Left colon (tissue), 2 donors: Measurements from ENCODE around the gene DPYD. TPM values are rescaled to one million over a fixed set of nuclear protein-coding genes. Genes with fewer than 3 reads are reported as not detected.

Source experiments
- ATAC-seq: fragments of 200-7000 bp; cut with Tn5 transposase; one replicate; pipeline ENCODE4 v1.9.1; 2020; ENCODE audit warnings: mild to moderate bottlenecking, moderate library complexity
- DNase-seq, 2 donors: peaks; one replicate each; pipeline ENCODE4 v3.0.0-alpha.2; 2020
- intact Hi-C, 2 donors: fragments of 100-400 bp; cut with DNase I in 1 of 2; cut with micrococcal nuclease in 1 of 2; formaldehyde crosslinking; loops; one replicate each; pipeline versions ENCODE4 v1.11.2 to v1.14.0; 2022; cut with DNase I, micrococcal nuclease
- total RNA-seq, 2 donors: library from RNA; stranded (reverse); fragmentation: NEBNext Ultra II Directional; extraction: Animal tissue kit (Norgen Biotek cat#: 25700); gene quantifications; one replicate each; pipeline ENCODE4 v1.2.1, GENCODE V29; 2021
- donor health status: DM: no; HTN: no; CAD: no.
- donor health status: DM: yes; HTN: yes; CAD: no.

DPYD gene
- total RNA-seq, 2 donors from 2014 or later = 10.6 to 12.9 TPM

DNA sequence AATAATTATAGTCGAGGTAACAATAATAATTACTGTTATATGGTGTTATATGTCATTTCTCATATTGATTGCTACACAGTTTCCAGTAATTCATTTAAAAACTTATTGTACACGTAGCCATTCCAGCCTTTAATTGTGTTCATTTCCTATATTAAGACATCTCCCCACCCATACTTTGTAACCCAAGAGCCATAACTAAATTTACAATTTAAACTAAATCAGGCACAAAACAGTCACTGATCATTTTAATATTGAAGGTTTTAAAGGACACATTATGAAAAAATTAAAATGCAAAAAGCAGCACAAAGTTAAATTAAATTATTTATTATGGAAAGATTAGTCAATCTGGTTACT lies 487.0 kb downstream of the DPYD start:
- intact Hi-C loops = no loop called here
- ATAC-seq (no peak), DNase-seq (no peak)

DNA sequence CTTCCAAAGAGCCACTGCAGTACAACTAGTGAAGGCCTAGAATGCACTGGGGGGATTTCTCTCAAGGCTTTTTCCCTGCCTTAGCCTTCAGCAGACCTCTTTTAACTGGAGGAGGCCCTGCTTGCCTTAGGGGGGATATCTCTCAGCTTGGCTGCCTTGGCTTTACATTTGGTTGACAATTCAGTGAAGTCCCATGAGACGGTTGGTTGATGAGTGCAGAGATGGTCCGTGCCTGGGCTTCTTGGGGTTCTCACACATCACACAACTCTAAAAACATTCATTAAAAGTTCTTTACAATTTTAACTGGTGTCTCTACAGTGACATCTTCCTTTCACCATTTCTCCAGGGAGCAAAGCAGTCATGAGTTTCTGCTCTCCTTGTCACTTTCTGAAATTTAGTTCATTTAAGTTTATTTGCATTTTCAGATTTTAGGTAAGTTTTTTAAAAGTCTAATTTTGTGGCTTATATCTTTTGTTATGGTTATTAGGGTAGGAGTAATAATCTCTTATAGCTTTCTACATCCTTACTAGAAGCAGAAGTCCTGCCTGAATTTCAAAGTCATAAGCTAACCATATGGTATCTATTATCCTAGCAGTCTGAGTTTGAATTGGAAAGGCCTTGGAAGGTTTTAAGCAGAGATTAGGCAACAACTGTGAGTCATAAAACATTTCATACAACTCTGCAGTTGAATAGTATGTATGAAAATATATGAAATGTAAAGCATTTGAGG lies 487.6 kb downstream of the DPYD start:
- DNase-seq (no peak), ATAC-seq (no peak)
- intact Hi-C loops = no loop called here

DNA sequence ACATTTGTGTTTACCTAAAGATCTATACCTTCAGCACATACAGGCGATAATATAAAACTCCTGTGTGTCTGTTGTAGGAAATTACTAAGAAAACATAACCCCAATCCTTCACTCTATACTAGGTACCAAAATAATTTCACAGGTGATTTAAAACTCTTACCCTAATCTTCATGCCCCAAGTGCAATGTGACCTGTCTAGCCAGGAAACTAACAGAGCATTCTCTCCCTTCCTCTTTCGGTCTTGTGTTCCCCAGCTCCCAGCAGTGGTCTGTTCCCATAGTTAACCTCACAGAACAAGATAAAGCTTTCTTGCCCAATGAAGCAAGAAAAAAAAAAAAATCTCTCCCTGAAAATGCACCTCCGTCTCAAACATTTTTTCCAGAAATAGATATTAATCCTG lies 493.5 kb downstream of the DPYD start:
- DNase-seq = no peak
- ATAC-seq = no peak
- intact Hi-C loops = no loop called here

DNA sequence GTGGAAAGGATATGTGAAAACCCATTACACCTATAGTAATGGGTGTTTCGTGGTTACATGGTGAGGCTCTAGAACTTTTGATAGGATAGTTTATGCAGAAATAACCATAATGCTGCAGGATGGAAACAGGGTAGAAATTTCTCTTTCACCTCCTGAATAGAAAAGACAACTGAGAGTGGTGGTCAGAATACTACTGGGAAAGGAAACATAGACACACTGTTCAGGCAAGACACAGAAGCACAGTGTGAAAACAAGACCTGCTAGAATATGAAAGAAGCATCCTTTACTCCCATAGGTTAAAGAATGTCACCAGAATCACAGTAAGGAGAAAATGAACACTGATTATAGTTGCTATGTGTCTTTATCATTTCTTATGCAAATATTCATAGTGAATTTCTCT lies 496.6 kb downstream of the DPYD start:
- intact Hi-C loops = no loop called here
- ATAC-seq = no peak
- no peak for DNase-seq

DNA sequence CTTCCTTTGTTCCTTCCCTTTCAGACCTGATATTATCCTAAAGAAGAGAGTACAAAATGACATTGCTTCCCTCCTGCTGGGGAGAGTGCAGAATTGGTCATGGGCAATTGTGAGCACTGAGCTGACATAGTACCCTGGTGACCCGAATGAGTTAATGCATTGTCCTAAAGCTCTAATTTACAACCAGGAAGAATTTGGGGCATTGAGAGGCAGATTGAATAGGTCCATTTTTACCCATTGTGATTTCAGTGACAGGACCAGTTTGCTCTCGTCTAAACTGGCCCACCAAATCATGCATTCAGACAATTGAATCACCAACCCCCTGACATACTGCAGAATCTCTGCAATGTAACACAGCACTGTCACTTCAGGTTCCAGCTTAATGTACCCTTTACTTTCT lies 497.4 kb downstream of the DPYD start:
- intact Hi-C loops = no loop called here
- DNase-seq (no peak), ATAC-seq (no peak)

DNA sequence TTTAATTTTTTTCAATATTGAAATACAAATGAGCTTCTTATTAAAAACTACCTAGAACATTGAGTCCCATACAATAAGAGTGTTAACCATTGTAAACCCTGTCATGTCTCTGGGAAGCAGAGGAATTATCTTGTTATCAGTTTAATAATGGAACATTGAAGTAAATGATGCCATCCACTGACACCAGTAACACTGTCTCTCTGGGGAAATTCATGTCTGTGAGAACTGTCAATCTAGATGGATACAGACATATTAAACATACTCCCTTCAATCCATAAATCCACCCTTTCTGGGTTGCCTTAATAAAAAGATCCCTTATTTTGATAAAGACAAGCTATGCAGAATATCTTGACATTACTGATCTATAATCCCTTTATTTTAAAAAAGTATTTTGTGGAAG lies 503.2 kb downstream of the DPYD start:
- ATAC-seq (no peak), DNase-seq (no peak)
- intact Hi-C loops = no loop called here

DNA sequence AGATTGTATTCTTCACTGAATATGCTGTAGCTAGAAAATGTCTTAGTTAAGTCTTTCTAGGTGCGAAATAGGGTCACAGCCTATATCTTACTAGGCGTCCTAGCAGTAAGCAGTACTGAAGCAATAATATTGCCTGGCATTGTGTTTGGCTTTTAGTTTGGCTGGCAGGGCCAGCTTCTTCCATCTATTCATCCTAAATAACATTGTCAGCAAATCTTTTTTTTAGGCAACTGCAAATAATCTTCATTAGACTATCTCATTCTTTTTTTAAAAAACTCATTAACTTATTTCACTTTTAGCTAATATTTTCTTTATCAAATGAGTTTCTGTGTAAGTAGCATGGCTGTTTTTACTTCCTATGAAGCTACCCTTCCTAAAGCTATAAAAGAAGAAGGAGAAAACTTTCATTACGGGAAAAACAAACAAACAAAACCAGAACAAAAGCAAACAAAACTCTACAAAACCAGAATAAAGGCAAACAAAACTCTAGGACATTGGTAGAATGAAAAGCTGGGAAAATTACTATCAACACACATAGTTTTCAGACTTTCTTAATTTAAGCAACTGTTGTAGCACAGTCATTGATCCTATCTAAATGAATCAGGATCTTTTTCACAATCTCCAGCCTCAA lies 506.0 kb downstream of the DPYD start:
- intact Hi-C loops = no loop called here
- DNase-seq = no peak
- ATAC-seq = no peak

DNA sequence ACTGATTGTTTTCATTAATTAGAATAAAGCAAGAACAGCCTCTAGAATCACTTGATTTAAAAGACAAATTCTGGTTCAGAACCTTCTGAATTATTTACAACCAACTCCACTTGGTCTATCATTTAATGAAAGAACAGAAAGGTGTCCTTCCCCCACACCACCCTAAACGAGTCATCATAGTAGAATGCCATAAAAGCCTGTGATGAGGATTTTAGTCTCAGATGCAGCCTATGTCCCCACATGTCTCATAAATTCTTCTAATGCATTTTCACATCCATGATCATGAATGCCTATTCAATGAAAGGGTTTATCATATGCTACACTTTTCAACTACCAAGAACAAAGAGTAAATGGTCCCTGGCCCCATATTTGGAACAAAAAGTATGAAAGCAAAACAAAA lies 508.1 kb downstream of the DPYD start:
- intact Hi-C loops = no loop called here
- DNase-seq (no peak), ATAC-seq (no peak)

DNA sequence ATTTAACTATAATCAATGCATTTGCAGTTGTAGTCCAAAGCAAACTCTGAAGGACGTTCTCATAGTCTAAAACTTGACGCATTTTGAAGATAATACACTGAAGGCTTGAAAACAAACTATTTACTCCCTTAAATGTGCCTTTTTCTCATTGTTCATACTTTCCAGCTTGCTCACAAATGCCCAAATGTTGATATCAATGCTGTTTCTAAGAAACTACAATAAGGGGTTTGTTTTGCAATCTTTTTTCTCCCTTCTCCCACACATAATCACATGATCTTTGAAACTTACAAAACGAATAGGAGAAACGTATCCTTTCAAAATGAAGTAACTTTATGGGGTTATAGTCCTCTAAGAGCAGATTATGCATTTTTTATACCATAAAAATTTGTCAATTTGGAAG lies 508.7 kb downstream of the DPYD start:
- intact Hi-C loops = no loop called here
- DNase-seq (no peak), ATAC-seq (no peak)

DNA sequence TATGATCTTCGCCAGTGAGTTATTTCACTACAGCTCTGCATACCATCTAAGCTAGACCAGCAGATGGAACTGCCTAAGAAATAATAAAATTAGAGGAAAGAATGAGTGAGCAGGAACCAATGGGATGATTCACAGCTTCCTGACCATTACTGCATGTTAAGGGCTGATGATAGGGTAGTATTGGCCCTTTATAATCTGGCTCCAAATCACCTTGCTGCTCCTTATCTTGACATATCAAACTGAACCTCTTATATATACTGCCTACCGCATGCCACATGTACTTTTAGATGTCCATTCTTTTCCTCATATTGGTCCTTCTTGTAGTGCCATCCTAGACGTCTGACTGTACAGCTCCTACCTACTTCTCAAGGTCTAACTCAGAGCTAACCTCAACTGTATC lies 524.4 kb downstream of the DPYD start:
- ATAC-seq (no peak), DNase-seq (no peak)
- intact Hi-C loops = no loop called here

DNA sequence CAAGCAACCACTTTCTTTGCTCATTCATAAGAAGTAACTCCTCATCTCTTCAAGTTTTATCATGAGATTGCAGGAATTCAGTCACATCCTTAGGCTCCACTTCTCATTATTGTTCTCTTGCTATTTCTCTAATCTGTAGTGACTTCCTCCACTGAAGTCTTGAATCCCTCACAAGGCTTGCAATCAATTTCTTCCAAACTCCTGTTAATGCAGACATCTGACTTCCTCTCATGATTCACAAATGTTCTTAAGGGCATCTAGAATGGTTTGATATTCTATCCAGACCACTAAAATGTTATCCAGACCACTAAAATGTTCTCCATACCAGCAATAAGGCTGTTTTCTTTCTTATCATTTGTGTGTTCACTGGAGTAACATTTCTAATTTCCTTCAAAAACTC lies 528.1 kb downstream of the DPYD start:
- ATAC-seq (no peak), DNase-seq (no peak)
- intact Hi-C loops = no loop called here

DNA sequence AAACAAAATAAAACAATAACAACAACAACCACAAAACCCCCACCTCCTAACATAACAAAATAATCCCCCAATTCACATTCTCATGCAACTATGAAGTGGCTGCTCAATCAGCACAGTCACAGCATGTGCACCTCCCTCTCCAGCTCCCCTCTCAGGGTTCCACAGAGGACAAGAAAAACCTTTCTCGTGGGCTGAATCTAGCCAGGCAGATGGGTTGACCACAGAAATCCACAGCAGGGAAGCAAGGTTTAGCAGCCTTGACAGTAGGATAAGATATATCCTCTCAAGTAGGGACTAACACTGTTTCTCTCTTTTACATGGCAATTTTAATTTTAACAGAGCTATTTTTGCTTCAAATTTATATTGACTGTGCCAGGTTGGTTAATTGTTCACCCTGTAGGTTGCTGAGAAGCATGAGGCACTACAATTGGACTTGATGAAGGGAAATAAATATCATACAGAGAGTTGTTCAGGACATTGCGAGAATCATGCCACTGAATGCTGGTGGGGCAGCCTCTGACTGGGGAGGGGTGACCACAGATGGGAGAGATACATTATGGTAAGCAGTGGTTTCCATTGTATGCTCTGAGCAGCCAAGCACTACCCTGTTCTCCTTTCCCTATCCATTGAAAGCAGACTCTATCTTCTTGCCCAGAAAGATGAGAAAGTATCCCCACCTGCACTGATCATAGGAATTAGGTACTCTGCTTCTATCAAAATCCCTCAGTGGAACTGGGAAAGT lies 535.1 kb downstream of the DPYD start:
- ATAC-seq (no peak), DNase-seq (no peak)
- intact Hi-C loops = no loop called here

DNA sequence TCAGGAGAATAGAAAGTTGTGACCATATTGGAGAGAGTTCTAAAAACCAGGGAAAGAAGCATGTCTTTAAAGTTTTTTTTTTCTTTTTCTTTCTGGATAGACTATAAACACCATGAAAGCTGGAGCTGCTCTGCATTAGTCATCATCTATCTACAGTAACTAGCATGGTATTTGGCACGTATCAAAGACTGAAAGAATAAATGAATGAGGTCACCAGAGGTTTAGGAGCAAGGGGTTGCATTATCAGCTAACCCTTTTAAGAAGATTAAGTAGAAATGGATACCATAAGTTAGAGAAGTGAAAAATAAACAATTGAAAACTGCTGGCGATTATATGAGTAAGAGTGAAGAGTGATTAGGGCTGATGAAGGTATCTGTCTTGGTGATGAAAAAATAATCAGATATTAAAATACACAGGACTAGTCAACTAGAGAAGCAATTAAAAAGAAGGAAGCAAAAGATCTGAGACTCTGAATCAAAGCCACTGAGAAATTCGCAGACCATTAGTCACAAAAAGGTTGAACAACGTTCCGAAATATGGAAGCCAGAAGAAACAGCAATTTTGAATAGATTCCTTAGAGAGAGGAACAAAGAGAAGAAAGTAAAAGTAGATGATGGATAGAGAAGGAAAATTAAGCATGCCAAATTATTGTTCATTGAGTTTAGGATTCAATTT lies 536.4 kb downstream of the DPYD start:
- ATAC-seq = no peak
- no peak for DNase-seq
- intact Hi-C loops = no loop called here

DNA sequence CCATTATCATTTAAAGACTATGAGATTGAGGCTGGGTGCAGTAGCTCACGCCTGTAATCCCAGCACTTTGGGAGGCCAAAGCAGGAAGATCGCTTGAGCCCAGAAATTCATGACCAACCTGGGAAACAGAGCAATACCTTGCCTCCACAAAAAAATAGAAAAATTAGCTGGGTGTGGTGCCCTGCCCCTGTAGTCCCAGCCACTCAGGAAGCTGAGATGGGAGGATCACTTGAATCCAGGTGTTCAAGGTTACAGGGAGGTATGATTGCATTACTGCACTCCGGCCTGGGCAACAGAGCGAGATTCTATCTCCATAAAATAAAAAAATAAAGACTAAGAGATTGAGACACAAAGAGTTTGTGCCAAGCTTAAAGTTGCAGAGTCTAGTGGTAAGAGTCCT lies 537.0 kb downstream of the DPYD start:
- intact Hi-C loops = no loop called here
- no peak for ATAC-seq

DNA sequence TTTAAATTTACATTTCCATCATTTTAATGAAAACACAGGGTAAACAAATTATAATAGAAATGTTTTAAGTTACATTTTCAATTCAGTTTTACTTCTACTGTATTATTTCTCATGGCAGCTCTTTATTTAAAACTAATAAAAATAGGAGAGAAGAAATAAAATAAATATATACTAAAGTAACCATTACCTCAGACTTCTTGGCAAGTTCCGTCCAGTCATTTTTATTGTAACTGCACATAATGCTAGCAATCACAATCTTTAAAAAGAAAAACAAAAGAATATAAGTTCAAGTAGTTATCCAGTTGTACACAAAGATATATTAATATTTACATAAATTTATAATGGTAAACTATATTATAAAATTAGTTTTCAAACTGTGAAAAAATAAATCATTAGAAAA lies 538.6 kb downstream of the DPYD start:
- DNase-seq = no peak
- no peak for ATAC-seq
- intact Hi-C loops = no loop called here

More for the DNA sequence above, 537.0 kb downstream of the DPYD start:
- no peak for DNase-seq

DNA sequence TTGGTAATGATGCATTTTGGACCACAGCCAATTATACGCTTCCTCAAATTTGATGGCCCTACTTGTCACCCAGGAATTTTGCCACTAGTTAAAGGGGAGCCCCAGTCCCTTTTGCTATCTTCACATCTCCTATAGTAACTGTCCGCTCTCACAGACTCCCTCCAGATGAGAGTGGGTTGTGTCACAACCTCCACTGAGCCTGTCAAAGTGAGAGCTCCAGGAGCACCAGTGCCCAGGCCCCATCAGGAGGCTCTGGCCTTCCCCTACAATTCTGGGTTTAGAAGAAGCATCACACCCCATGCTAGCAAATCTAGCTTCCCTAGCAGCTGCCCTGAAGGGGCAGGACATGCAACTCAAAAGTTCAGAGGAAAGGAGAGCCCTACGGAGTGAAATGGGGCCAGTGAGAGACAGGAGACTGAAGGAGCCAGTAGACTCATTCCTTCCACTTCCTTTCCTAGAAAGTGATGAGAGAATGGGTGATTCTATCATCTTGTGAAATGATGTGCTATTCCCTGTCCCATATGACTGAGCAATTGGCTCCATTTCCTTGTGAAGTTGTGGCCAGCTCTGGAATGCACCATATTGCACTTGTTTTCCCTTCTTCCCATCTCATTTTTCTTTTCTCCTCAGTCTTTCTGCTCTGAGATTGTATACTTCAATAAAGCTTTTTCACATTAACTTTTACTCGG lies 541.3 kb downstream of the DPYD start:
- DNase-seq = no peak
- ATAC-seq = no peak
- intact Hi-C loops = no loop called here

DNA sequence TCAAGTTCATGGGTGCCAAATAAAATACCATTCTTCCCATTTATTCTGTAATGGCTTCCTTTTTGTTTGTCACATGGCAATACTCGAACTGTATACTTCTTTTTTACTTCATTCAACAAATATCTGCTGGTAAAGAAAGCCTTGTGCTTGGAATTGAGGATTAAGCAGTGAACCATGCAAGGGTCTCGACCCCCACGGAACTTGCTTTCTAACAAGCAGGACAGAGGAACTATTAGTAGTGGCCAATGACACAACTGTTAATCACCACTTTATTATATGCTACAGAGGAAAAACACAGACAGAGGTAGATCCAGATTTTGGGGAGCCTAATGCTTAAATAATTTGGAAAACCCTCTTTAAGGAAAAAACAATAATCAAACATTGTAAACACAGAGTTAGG lies 542.2 kb downstream of the DPYD start:
- intact Hi-C loops = no loop called here
- no peak for DNase-seq
- no peak for ATAC-seq

DNA sequence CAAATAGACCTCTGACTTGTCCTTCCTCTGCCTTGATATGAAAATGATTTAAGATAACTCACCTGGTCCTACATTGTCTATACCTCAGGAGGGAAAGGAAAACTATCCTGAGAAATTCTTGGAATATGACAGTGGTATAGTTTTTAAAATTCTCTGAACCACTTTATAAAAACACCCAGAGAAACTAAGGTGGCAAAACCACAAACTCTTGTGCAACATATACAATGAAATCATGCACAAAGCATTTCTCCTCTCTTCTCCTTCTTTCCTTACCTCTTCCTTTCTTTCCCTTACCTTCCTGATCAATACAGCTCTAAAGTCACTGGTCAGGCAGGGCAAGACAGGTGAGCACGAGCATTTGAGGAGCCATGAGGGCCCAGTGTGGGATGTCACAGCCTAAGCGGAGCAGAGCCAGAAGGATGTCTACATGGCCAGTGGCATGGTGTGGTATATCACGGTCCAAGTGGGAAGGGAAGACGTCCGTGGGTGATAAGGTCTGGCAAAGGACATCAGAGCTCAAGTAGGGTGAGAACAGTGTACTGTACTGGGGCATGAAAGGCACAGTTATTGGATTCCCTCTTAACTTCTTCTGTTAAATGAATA lies 543.3 kb downstream of the DPYD start:
- DNase-seq (no peak), ATAC-seq (no peak)
- intact Hi-C loops = no loop called here

DNA sequence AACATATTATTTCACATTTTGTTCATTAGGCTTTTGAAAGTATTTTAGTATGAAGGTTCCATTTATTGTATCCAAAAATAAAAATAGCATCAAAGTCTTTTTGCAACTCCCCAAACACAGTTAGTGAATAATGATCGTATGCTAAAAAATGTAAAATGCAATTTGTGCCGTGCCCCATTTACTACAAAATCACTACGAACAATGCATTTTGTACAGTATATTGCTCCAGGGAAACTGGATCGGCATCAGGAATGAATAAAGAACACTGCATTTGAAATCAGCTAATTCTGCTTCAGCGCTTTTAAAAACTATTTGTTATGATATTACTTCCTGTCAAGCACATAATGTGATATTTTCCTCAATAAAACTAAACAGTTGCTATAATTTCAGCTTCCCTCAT lies 547.8 kb downstream of the DPYD start:
- DNase-seq (no peak), ATAC-seq (no peak)
- intact Hi-C loops = no loop called here
